Mesendoderm (in vitro differentiated cells): ENCODE results near the gene CEP57L1.
"Not testable (repeated sequence)": the region's sequence is repeated elsewhere in the genome, so short reads cannot be mapped to it uniquely, and the experiment has no call there.

ENCODE experiments used
- DNase-seq: peaks from one replicate; pipeline ENCODE4 v3.0.0; 2013
- H2AK5ac ChIP-seq: 2 replicates; pipeline ENCODE4 v1.6.1; 2013; ENCODE audit warnings: low read length, inconsistent platforms
- H2BK120ac ChIP-seq: 2 replicates; pipeline ENCODE4 v1.6.1; 2013; ENCODE audit warnings: low read depth, mild to moderate bottlenecking, low read length, moderate library complexity, mixed read lengths
- H2BK15ac ChIP-seq: replicated peaks from 2 replicates; pipeline ENCODE4 v1.6.1; 2013; ENCODE audit warnings: low read depth, mild to moderate bottlenecking, moderate library complexity
- H2BK5ac ChIP-seq: 2 replicates; pipeline ENCODE4 v1.6.1; 2013; ENCODE audit warnings: low read length, inconsistent platforms
- H3K18ac ChIP-seq: 2 replicates; pipeline ENCODE4 v1.6.1; 2013; ENCODE audit warnings: mild to moderate bottlenecking, low read length, mixed read lengths
- H3K23ac ChIP-seq: one replicate; pipeline ENCODE4 v1.6.1; 2013; ENCODE audit warnings: low read length
- H3K27ac ChIP-seq: 2 replicates; pipeline ENCODE4 v1.5.1; 2013; ENCODE audit warnings: low read depth, mild to moderate bottlenecking, inconsistent platforms, low read length, moderate library complexity
- H3K27me3 ChIP-seq: 2 replicates; pipeline ENCODE4 v1.6.1; 2013; ENCODE audit warnings: low read length, control low read depth, mild to moderate bottlenecking, inconsistent platforms; ENCODE audit not compliant: insufficient read depth, poor library complexity
- H3K36me3 ChIP-seq: 2 replicates; pipeline ENCODE4 v1.6.1; 2013; ENCODE audit warnings: low read length, inconsistent platforms; ENCODE audit not compliant: control insufficient read depth, insufficient read depth
- H3K4ac ChIP-seq: one replicate; pipeline ENCODE4 v1.6.1; 2013; ENCODE audit warnings: low read depth, mild to moderate bottlenecking, low read length, moderate library complexity
- H3K4me1 ChIP-seq: 2 replicates; pipeline ENCODE4 v1.6.1; 2013; ENCODE audit warnings: low read depth, low read length, inconsistent platforms; ENCODE audit not compliant: control insufficient read depth
- H3K4me2 ChIP-seq: 2 replicates; pipeline ENCODE4 v1.6.1; 2013; ENCODE audit warnings: low read length
- H3K4me3 ChIP-seq: 2 replicates; pipeline ENCODE4 v1.5.1; 2013; ENCODE audit warnings: mild to moderate bottlenecking, low read length
- H3K56ac ChIP-seq: one replicate; pipeline ENCODE4 v1.6.1; 2013; ENCODE audit warnings: low read length
- H3K79me1 ChIP-seq: 2 replicates; pipeline ENCODE4 v1.6.1; 2013; ENCODE audit warnings: low read length, inconsistent platforms
- H3K79me2 ChIP-seq: 2 replicates; pipeline ENCODE4 v1.6.1; 2013; ENCODE audit warnings: mild to moderate bottlenecking, low read length; ENCODE audit not compliant: control insufficient read depth, insufficient read depth
- H3K9ac ChIP-seq: 2 replicates; pipeline ENCODE4 v1.6.1; 2013; ENCODE audit warnings: low read length, inconsistent platforms
- H4K5ac ChIP-seq: one replicate; pipeline ENCODE4 v1.6.1; 2013; ENCODE audit warnings: low read length
- H4K8ac ChIP-seq: one replicate; pipeline ENCODE4 v1.6.1; 2013; ENCODE audit warnings: low read depth, mild to moderate bottlenecking, control low read depth, low read length, moderate library complexity
- WGBS: extraction: QIAGEN DNeasy Blood & Tissue Kit; methylation state at CpG from one replicate; pipeline ENCODE4 v1.1.7; 2013; ENCODE audit warnings: low lambda C conversion rate, missing lambda C conversion rate; ENCODE audit not compliant: insufficient coverage; ENCODE audit errors: extremely low coverage; 5-methylcytosine and 5-hydroxymethylcytosine counted together

CEP57L1 gene

DNA sequence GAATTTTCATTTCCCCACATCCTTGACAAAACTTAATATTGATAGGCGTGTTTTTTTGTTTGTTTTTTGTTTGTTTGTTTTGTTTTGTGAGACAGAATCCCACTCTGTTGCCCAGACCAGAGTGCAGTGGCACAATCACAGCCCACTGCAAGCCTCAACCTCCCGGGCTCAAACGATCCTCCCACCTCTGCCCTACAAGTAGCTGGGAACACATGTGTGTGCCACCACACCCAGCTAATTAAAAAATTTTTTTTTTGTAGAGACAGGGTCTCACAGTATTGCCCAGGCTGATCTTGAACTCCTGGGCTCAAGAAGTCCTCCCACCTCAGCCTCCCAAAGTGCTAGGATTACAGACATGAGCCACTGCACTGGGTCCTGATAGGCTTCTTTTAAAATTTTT, 9.2 kb downstream of the CEP57L1 start:
- H3K56ac ChIP-seq: no peak overlapping the region
- no peak overlapping the region for H3K4ac ChIP-seq
- H3K27ac ChIP-seq: no peak overlapping the region
- no peak for DNase-seq
- no peak overlapping the region for H3K4me2 ChIP-seq
- H4K5ac ChIP-seq: no peak overlapping the region
- no peak overlapping the region for H3K23ac ChIP-seq
- no CpG with 5 or more reads among the region's 3 CpGs for WGBS
- H3K79me1 ChIP-seq: no peaks in the 10 kb centered on the region
- H2AK5ac ChIP-seq: no peak overlapping the region
- no peak overlapping the region for H3K9ac ChIP-seq
- no peak overlapping the region for H4K8ac ChIP-seq
- H2BK15ac ChIP-seq: no peak overlapping the region
- H3K4me1 ChIP-seq: no peaks in the 10 kb centered on the region
- no peaks in the 10 kb centered on the region for H3K36me3 ChIP-seq
- H3K79me2 ChIP-seq: no peaks in the 10 kb centered on the region
- H3K18ac ChIP-seq: no peak overlapping the region
- no peak overlapping the region for H2BK120ac ChIP-seq
- H2BK5ac ChIP-seq: no peak overlapping the region
- H3K27me3 ChIP-seq: no peaks in the 10 kb centered on the region
- H3K4me3 ChIP-seq: no peak overlapping the region

GRCh38 chr6:109105681-109106080, 10.4 kb downstream of the CEP57L1 start:
- Histone ChIP-seq H3K27me3 (no peaks in the 10 kb centered on the region), H3K79me2 (no peaks in the 10 kb centered on the region), H3K4me3 (no peak overlapping the region), H3K56ac (no peak overlapping the region), H2BK15ac (no peak overlapping the region), H2BK120ac (no peak overlapping the region), H4K5ac (no peak overlapping the region), H3K18ac (no peak overlapping the region), H2AK5ac (no peak overlapping the region), H3K27ac (no peak overlapping the region), H3K4me1 (no peaks in the 10 kb centered on the region), H3K4ac (no peak overlapping the region), H3K4me2 (no peak overlapping the region), H3K36me3 (no peaks in the 10 kb centered on the region), H3K79me1 (no peaks in the 10 kb centered on the region), H2BK5ac (no peak overlapping the region), H3K23ac (no peak overlapping the region), H4K8ac (no peak overlapping the region), H3K9ac (no peak overlapping the region)
- DNase-seq: no peak
- WGBS: no CpG with 5 or more reads among the region's 5 CpGs

- H4K5ac ChIP-seq, H3K27me3 ChIP-seq, H3K4me1 ChIP-seq, H3K79me2 ChIP-seq, H3K4ac ChIP-seq, H2BK15ac ChIP-seq, H2BK120ac ChIP-seq, H2BK5ac ChIP-seq, H2AK5ac ChIP-seq, H3K56ac ChIP-seq, H3K23ac ChIP-seq, H4K8ac ChIP-seq, DNase-seq, H3K9ac ChIP-seq, H3K27ac ChIP-seq, H3K79me1 ChIP-seq, H3K4me3 ChIP-seq, H3K4me2 ChIP-seq, H3K36me3 ChIP-seq, H3K18ac ChIP-seq: not testable (repeated sequence)
- no CpG with 5 or more reads among the region's 8 CpGs for WGBS
Observed at GRCh38 chr6:109109663-109110062, 14.4 kb downstream of the CEP57L1 start.

DNA sequence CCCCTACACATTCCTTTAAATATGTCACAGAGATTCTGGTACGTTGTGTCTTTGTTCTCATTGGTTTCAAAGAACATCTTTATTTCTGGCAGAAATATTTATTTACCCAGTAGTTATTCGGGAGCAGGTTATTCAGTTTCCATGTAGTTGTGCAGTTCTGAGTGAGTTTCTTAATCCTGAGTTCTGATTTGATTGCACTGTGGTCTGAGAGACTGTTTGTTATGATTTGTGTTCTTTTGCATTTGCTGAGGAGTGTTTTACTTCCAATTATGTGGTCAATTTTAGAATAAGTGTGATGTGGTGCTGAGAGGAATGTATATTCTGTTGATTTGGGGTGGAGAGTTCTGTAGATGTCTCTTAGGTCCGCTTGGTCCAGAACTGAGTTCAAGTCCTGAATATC, 17.4 kb downstream of the CEP57L1 start:
- not testable (repeated sequence) for H4K5ac ChIP-seq, H3K4me2 ChIP-seq, H3K79me2 ChIP-seq, H2BK120ac ChIP-seq, H3K27ac ChIP-seq, H3K36me3 ChIP-seq, H3K4me3 ChIP-seq, H3K79me1 ChIP-seq, H4K8ac ChIP-seq, H3K4me1 ChIP-seq, H3K27me3 ChIP-seq, H3K56ac ChIP-seq, H3K9ac ChIP-seq, H3K18ac ChIP-seq, H2BK5ac ChIP-seq, H2BK15ac ChIP-seq, H2AK5ac ChIP-seq, DNase-seq, H3K4ac ChIP-seq, H3K23ac ChIP-seq
- WGBS: no CpG with 5 or more reads among the region's 3 CpGs

GRCh38 chr6:109117346-109118035, 22.2 kb downstream of the CEP57L1 start:
- H2BK5ac ChIP-seq: no peak overlapping the region
- WGBS: no CpG with 5 or more reads among the region's 5 CpGs
- no peak overlapping the region for H3K4me2 ChIP-seq

DNA sequence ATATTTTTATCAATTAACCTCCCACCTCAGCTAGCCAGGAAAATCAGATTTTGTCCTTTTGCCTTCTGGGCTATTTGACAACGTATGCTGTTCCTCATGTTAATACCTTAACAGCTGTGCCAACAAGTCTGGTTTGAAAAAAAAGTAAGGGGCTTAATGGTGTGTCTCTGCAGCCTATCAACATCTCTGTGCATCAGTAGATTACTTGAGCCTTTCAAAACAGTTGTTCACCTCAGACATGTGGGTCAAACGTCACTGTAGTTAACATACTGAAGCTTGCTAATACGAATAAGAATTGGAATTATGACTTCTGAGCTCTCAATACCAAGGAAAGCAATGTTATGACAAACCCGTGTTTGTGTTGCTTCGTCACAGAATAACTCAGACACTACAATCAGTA, 23.0 kb downstream of the CEP57L1 start:
- no peak overlapping the region for H3K4ac ChIP-seq
- H3K23ac ChIP-seq: no peak overlapping the region
- H4K8ac ChIP-seq: no peak overlapping the region
- peaks cover 2% of the 10 kb centered on the region for H3K79me1 ChIP-seq
- no peak overlapping the region for H3K4me2 ChIP-seq
- H2BK5ac ChIP-seq: no peak overlapping the region
- H3K27me3 ChIP-seq: no peaks in the 10 kb centered on the region
- no peak overlapping the region for H2BK15ac ChIP-seq
- no peak overlapping the region for H3K27ac ChIP-seq
- H2AK5ac ChIP-seq: no peak overlapping the region
- no peak overlapping the region for H3K56ac ChIP-seq
- no peak overlapping the region for H3K4me3 ChIP-seq
- no peaks in the 10 kb centered on the region for H3K79me2 ChIP-seq
- H3K18ac ChIP-seq: no peak overlapping the region
- no peak for DNase-seq
- no peaks in the 10 kb centered on the region for H3K36me3 ChIP-seq
- no peaks in the 10 kb centered on the region for H3K4me1 ChIP-seq
- no peak overlapping the region for H4K5ac ChIP-seq
- H3K9ac ChIP-seq: no peak overlapping the region
- no peak overlapping the region for H2BK120ac ChIP-seq
- WGBS: no CpG with 5 or more reads among the region's 5 CpGs

More at GRCh38 chr6:109117346-109118035, 22.2 kb downstream of the CEP57L1 start:
- Histone ChIP-seq H4K8ac (no peak overlapping the region), H3K18ac (no peak overlapping the region), H3K79me2 (no peaks in the 10 kb centered on the region), H3K23ac (no peak overlapping the region), H3K79me1 (peaks cover 2% of the 10 kb centered on the region), H3K56ac (no peak overlapping the region), H3K4ac (no peak overlapping the region), H3K27ac (no peak overlapping the region), H3K27me3 (no peaks in the 10 kb centered on the region), H2AK5ac (no peak overlapping the region), H3K4me1 (no peaks in the 10 kb centered on the region), H2BK120ac (no peak overlapping the region), H2BK15ac (no peak overlapping the region), H3K4me3 (no peak overlapping the region), H3K36me3 (no peaks in the 10 kb centered on the region), H3K9ac (no peak overlapping the region), H4K5ac (no peak overlapping the region)
- DNase-seq: no peak
